Measurements from ENCODE around the gene SMTNL2.
A peak's percentile ranks its signal among the peaks of the same experiment; 100 is the strongest.
"Not testable (repeated sequence)": the region's sequence is repeated elsewhere in the genome, so short reads cannot be mapped to it uniquely, and the experiment has no call there.

The SMTNL2 gene

GRCh38 chr17:4594931-4595684 is 10.8 kb downstream of the SMTNL2 start:
- no peaks in the 10 kb centered on the region for H3K36me3 ChIP-seq (ENCODE audit: control insufficient read depth, low read length)
- H3F3A ChIP-seq (ENCODE audit: control insufficient read depth, insufficient read depth), result no peaks in the 10 kb centered on the region
- H3K4me1 ChIP-seq (ENCODE audit: control insufficient read depth, low read length), result 0 out of 2 replicates have a peak, but pooled peaks cover 4% of the 10 kb centered on the region
- TF ChIP-seq EZH2phosphoT487 (IDR thresholded peaks at IDR 0.05; ENCODE audit: borderline replicate concordance, low read length), result no peak
- TF ChIP-seq CTCF (IDR thresholded peaks at IDR 0.05; ENCODE audit: low read depth, low read length, poor library complexity, severe bottlenecking), result peak; percentile 62
- H3K9me2 ChIP-seq (replicated peaks; ENCODE audit: control insufficient read depth, low read length), result no peaks in the 10 kb centered on the region
- H3K27ac ChIP-seq (ENCODE audit: low read depth, low read length), result no peak overlapping the region
- H3K27me3 ChIP-seq (ENCODE audit: control insufficient read depth, low read length), result peaks cover 10% of the 10 kb centered on the region; the same call in 1 of the 2 replicates
- H4K20me1 ChIP-seq (ENCODE audit: control insufficient read depth, insufficient read depth, low read depth, low read length), result no peaks in the 10 kb centered on the region
- H3K9me3 ChIP-seq (ENCODE audit: control insufficient read depth, insufficient read depth, low read length), result no peaks in the 10 kb centered on the region
- peak overlapping the region; percentile 30 for H3K4me2 ChIP-seq (ENCODE audit: low read length)
- H3K4me3 ChIP-seq (ENCODE audit: low read length), result no peak overlapping the region
- no peaks in the 10 kb centered on the region for H3K79me2 ChIP-seq (ENCODE audit: control insufficient read depth, low read length)

GRCh38 chr17:4595685-4596342 is 11.5 kb downstream of the SMTNL2 start:
- not testable (repeated sequence) for H3K4me2 ChIP-seq (ENCODE audit: low read length); H3K4me1 ChIP-seq (ENCODE audit: control insufficient read depth, low read length); H4K20me1 ChIP-seq (ENCODE audit: control insufficient read depth, insufficient read depth, low read depth, low read length); H3K27me3 ChIP-seq (ENCODE audit: control insufficient read depth, low read length); H3K79me2 ChIP-seq (ENCODE audit: control insufficient read depth, low read length); H3F3A ChIP-seq (ENCODE audit: control insufficient read depth, insufficient read depth); H3K36me3 ChIP-seq (ENCODE audit: control insufficient read depth, low read length); H3K4me3 ChIP-seq (ENCODE audit: low read length); H3K9me3 ChIP-seq (ENCODE audit: control insufficient read depth, insufficient read depth, low read length); H3K27ac ChIP-seq (ENCODE audit: low read depth, low read length); H3K9me2 ChIP-seq (replicated peaks; ENCODE audit: control insufficient read depth, low read length)

- Histone ChIP-seq H3K4me3 (ENCODE audit: low read length) (no peak overlapping the region), H3K27me3 (ENCODE audit: control insufficient read depth, low read length) (no peaks in the 10 kb centered on the region; the same call in 1 of the 2 replicates), H3K9me2 (replicated peaks; ENCODE audit: control insufficient read depth, low read length) (no peaks in the 10 kb centered on the region), H4K20me1 (ENCODE audit: control insufficient read depth, insufficient read depth, low read depth, low read length) (no peaks in the 10 kb centered on the region), H3K79me2 (ENCODE audit: control insufficient read depth, low read length) (no peaks in the 10 kb centered on the region), H3K36me3 (ENCODE audit: control insufficient read depth, low read length) (no peaks in the 10 kb centered on the region), H3K4me2 (ENCODE audit: low read length) (no peak overlapping the region), H3K9me3 (ENCODE audit: control insufficient read depth, insufficient read depth, low read length) (no peaks in the 10 kb centered on the region), H3F3A (ENCODE audit: control insufficient read depth, insufficient read depth) (no peaks in the 10 kb centered on the region), H3K27ac (ENCODE audit: low read depth, low read length) (no peak overlapping the region), H3K4me1 (ENCODE audit: control insufficient read depth, low read length) (0 out of 2 replicates have a peak, but pooled peaks cover 4% of the 10 kb centered on the region)
- TF ChIP-seq EZH2phosphoT487 (IDR thresholded peaks at IDR 0.05; ENCODE audit: borderline replicate concordance, low read length), result no peak
- no peak for TF ChIP-seq CTCF (IDR thresholded peaks at IDR 0.05; ENCODE audit: low read depth, low read length, poor library complexity, severe bottlenecking)
These were observed 12.5 kb downstream of the SMTNL2 start for GRCh38 chr17:4596636-4597380.

Measured in DOHH2 (cell line).